Hepatocyte (in vitro differentiated cells): ENCODE measurements around the gene USP10.

Experiments
- CTCF ChIP-seq: fragments of 200-600 bp; sonication (generic); IDR thresholded peaks from 2 replicates; pipeline ENCODE4 v1.5.1; 2016; ENCODE audit warnings: antibody characterized with exemption, mild to moderate bottlenecking; ENCODE audit not compliant: poor library complexity
- EZH2 ChIP-seq: fragments of 200-600 bp; sonication (generic); IDR thresholded peaks from 2 replicates; pipeline ENCODE4 v1.6.1; 2016; ENCODE audit warnings: antibody characterized with exemption, mild to moderate bottlenecking, borderline replicate concordance

DNA sequence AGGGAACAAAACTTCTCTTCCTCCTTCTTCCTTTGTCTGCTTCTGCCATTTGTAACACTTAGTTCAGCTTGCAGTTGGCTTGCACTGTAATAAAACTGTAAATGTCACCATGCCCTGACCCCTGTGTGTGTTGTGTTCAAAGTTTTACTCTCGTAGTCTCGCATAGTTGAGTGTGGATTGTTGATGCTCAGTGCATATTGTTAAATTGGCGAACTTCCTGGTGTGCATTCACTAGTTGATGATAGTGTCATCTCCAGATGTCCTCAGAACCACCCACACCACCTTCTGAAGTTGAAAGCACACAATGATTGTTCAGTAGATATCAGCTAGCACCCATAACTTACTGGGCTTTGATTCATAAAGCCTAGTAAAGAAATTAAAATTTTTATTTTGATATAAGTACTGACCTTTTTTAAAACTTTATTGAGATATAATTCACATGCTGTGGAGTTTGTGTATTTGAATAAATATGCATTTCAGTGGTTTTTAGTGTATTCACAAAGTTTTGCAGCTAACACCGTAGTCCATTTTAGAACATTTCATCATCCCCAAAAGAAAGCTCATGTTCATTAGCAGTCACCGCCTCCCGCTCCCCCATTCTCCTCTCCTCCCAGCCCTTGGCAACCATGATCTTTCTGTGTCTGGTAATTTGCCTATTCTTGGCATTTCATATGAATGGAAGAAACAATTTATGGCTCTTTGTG, 25.0 kb downstream of the USP10 start:
- TF ChIP-seq EZH2, result no peak
- no peak for TF ChIP-seq CTCF
